Fibroblast of the aortic adventitia (primary cell): ENCODE measurements around the gene FAM216B. TPM values are rescaled to one million over a fixed set of nuclear protein-coding genes. Genes with fewer than 3 reads are reported as not detected.
A peak's percentile ranks its signal among the peaks of the same experiment; 100 is the strongest.
"Not testable (repeated sequence)": the region's sequence is repeated elsewhere in the genome, so short reads cannot be mapped to it uniquely, and the experiment has no call there.

Experiments
- DNase-seq: peaks from one replicate; pipeline ENCODE4 v3.0.0-alpha.2; 2010; ENCODE audit warnings: low read depth
- H3K4me3 ChIP-seq: 2 replicates; pipeline ENCODE4 v1.5.1; 2011; ENCODE audit warnings: low read depth, mild to moderate bottlenecking, control low read depth, low read length, moderate library complexity
- total RNA-seq: library from RNA; depleted of rRNA; stranded (reverse); fragments of >200 nt; gene quantifications from 2 replicates; pipeline ENCODE4 v1.2.3, GENCODE V29; 2012; ENCODE audit warnings: low replicate concordance
- TF ChIP-seq, protein P1 (sequence below): IDR thresholded peaks from 2 replicates; pipeline ENCODE4 v1.5.1; 2011; ENCODE audit warnings: mild to moderate bottlenecking, low read length, control low read depth, inconsistent platforms; ENCODE audit not compliant: insufficient read depth

FAM216B gene
- total RNA-seq, 1 donor, result not detected

DNA sequence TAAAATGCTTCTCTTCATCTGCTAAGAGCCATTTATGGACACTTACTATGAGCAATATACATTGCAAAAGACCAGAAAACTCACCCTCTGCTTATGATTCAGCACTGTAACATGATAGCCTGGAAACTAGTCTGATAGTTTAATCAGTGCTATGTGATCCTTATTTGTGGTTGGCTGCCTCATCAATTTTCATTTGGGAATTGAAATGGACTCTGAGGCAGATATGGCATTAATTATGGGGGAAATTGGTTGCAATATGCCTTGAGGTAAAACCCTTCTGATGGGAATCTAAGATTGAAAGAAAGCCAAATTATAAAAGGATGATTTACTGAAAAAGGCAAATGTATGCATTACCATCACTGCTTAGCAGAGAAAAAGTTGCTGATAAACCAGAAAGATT is 33.5 kb downstream of the FAM216B start:
- no peak overlapping the region for H3K4me3 ChIP-seq
- TF ChIP-seq, protein P1, sequence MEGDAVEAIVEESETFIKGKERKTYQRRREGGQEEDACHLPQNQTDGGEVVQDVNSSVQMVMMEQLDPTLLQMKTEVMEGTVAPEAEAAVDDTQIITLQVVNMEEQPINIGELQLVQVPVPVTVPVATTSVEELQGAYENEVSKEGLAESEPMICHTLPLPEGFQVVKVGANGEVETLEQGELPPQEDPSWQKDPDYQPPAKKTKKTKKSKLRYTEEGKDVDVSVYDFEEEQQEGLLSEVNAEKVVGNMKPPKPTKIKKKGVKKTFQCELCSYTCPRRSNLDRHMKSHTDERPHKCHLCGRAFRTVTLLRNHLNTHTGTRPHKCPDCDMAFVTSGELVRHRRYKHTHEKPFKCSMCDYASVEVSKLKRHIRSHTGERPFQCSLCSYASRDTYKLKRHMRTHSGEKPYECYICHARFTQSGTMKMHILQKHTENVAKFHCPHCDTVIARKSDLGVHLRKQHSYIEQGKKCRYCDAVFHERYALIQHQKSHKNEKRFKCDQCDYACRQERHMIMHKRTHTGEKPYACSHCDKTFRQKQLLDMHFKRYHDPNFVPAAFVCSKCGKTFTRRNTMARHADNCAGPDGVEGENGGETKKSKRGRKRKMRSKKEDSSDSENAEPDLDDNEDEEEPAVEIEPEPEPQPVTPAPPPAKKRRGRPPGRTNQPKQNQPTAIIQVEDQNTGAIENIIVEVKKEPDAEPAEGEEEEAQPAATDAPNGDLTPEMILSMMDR, result no peak
- DNase-seq, result peak; percentile 87

DNA sequence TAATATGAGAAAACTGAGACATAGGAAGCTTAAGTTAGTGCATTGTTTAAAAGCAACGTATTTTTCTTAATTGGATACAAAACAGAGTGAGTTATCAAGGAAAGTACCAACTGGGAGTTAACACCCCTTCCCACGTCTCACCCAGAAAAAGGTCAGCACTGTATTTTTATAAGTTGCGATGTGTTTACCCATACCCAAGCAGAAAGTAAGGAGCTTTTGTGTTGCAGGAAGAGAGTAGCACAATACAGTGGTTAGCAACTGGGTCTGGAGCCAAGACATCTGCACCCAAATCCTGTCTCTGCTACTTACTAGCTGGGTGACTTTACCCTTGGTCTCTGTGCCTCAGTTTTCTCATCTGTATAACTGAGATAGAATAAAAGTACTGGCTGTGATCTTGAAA is 34.3 kb downstream of the FAM216B start:
- TF ChIP-seq, protein P1, result no peak
- no peak overlapping the region for H3K4me3 ChIP-seq
- peak; percentile 11 for DNase-seq

DNA sequence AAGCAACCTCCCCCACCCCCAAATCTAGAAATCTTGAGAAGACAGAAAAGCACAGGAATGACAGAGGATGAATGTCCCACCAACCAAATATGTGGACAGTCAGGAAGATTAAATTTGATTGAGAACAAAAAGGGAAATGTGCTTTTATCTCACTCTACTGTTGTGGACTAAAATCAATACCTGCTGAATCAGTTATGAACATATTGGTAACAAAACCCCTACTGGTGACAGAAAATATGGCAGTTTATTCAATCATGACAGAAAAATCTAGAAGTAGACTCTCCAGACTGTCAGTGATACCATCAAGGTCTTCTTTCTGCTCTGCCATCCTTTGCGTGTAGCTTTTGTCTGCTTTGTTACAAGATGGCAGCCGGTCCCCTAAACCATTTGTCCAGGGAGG is 35.2 kb downstream of the FAM216B start:
- TF ChIP-seq, protein P1, result peak; percentile 31
- H3K4me3 ChIP-seq, result no peak overlapping the region
- no peak for DNase-seq

DNA sequence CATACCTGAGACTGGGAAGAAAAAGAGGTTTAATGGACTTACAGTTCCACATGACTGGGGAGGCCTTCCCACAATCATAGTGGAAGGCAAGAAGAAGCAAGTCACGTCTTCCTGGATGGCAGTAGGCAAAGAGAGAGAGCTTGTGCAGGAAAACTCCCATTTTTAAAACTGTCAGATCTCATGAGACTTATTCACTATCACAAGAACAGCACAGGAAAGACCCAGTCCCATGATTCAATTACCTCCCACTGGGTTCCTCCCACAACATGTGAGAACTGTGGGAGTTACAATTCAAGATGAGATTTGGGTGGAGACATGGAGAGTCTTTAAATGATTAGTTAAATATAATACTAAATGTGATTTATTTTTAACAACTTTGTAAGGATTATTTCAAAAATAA is 38.3 kb downstream of the FAM216B start:
- DNase-seq, H3K4me3 ChIP-seq: not testable (repeated sequence)

DNA sequence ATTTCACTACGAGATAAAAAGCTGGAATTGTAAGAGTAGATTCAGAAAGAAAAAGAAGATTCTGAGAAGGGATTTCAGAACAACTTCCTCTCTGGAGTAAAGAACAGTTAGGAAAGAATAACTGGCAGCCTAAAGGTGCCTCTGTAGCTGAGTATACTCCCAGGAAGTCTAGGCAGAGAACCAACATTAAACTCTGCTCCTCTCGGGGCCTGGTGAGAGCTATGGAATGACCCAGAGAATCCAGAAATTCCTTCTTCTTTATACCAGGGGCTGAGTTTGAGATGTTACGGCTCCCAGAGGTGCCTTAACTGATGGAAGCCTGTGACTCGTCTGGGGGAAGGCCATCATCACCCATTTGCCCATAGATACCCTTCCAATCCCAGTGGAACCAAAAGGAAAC is 39.1 kb downstream of the FAM216B start:
- TF ChIP-seq, protein P1, result no peak
- no peak overlapping the region for H3K4me3 ChIP-seq

DNA sequence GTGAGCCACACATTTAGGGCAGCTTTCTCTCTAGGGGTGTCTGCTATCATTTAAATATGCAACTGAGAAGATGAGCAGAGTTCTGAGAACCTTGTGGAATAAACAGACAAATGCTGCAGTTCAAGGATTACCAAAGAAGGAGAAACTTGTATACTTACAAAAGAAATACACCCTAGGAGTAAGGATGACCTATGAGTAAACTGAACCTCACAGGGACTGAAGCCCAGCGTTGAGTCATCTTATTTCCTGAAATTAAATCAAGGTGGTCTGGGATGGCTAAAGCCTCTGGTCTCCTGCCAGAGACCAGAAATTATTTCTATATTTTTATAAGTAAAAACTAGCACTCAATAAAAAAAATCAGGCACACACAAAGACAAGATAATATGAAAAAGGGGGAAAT is 40.1 kb downstream of the FAM216B start:
- DNase-seq, result peak; percentile 83
- no peak overlapping the region for H3K4me3 ChIP-seq
- TF ChIP-seq, protein P1, result no peak

More for the DNA sequence above, 39.1 kb downstream of the FAM216B start:
- DNase-seq, result peak; percentile 59

DNA sequence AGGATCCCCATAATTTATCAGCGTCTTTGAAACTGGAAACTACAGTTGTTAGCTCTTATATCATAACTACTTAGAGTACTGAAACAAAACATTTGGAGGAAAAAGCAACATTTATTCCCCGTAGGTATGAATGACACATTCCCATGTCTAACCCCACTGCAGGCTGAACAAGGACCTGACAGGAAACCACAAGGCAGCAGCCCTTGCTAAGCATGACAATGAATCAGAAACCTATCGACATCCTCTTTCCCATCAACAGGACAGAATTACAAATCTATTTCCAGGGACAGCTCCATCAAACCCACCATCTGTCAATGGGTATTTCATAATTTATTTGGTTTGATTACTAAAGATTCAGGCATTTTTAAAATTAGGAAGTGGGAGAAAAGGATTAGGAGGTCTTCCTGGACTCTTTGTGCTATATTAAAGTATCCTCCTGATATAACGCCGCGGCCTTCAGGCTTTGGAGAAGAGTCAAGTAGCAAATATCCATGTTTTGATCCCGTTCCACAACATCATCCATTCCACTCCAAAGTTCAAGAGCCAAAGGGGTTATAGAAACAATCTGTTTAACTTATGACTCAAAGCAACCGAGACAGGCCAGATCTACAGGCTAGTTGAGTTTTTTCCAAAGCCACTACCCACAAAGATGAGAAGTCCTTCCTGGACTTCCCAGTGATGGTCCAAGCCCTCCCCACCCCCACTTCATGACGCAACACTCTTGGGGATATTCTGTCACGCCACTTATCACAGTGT is 51.1 kb downstream of the FAM216B start:
- peak; percentile 95 for DNase-seq
- TF ChIP-seq, protein P1, result no peak
- no peak overlapping the region for H3K4me3 ChIP-seq
